DMS153 treated with DMSO at 0.1 percent for 48 hours (cell line): ENCODE measurements around the gene MINDY4.
A peak's percentile ranks its signal among the peaks of the same experiment; 100 is the strongest.
"Not testable (repeated sequence)": the region's sequence is repeated elsewhere in the genome, so short reads cannot be mapped to it uniquely, and the experiment has no call there.

ENCODE experiments used
- DNase-seq: peaks from one replicate; lab custom pipeline; 2025; ENCODE audit not compliant: unreplicated experiment; lab: John Stamatoyannopoulos, UW

MINDY4 gene

DNA sequence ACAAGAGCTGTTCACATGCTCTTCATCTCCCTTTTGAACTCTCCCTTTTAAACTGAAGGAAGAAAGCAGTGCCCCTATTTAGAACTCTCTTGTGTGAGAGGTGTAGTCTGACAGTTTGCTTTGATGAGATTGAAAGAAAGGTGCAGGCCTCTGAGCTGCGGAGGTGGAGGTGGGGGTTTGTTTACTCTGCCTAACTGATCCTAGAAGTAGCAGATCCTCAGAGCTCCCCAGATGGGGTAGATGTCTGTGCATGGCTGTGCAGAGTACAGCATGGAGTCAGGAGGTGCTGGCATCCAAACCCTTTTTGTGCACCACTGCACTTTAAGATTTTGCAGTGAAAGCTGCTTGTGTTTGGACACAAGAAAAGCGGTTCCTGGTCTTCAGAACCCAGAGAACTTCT, 58.3 kb downstream of the MINDY4 start:
- DNase-seq = no peak

DNA sequence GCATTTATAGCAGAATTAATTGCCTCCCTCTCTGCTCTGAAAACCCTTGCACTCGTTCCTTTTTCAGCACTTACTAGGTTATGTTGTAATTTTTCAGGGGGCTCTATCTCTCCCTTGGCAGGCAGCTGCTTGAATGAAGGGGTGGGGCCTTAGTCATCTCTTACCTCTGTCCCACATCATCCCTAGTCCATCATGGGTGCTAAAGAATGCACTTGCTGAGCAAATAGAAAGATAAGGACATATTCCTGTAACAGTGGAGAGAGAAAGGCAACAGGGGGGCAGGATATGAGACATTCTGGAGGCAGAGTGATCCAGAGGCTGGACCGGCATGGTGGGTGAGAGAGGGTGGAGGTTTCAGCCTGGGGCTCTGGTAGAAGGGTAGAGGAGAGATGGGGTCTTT, 60.0 kb downstream of the MINDY4 start:
- DNase-seq = no peak

- DNase-seq = no peak
These were observed 60.7 kb downstream of the MINDY4 start for GRCh38 chr7:30831936-30832335.

GRCh38 chr7:30834017-30834674, 62.9 kb downstream of the MINDY4 start:
- DNase-seq = not testable (repeated sequence)

DNA sequence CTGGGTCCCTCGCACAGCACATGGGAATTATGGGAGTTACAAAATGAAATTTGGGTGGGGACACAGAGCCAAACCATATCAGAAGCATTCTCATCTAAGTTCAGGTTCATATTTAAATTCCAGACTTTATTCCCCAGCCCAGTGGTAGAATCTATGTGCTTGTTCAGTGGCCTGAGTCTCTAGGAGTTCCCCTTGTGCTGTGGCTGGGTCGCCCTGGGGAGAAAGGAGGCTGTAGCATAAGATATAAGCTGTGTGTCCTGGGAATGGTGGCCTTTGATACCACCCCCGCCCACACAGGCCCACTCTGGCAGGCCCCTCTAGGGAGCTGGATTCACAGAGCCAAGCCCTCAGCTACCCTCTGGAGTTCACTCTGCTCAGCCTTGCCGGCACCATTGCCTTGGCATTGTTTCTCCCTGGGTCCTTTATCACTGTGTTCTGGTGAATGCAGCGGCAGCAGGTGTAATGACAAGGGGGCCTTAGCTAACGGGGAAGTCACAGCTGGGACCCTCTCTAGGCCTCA, 64.2 kb downstream of the MINDY4 start:
- no peak for DNase-seq

DNA sequence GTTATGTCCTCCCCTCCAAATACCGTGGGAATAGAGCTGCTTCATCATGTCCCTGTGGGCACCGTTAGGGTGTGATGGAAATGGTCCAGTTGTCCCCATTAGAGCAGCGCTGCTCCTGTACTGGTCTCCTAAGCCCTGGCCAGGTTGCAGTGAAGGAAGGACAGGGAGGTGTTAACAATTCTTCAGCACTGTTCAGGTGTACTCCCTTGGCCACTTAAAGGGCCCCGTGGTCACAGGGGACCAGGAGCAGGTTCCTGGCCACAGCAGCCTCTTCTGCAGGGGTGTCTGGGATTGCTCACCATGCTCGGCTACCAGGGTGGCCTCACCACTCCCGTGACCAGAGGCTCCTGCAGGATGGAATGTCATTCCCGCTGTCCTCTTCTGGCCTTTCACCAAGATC, 65.8 kb downstream of the MINDY4 start:
- no peak for DNase-seq

DNA sequence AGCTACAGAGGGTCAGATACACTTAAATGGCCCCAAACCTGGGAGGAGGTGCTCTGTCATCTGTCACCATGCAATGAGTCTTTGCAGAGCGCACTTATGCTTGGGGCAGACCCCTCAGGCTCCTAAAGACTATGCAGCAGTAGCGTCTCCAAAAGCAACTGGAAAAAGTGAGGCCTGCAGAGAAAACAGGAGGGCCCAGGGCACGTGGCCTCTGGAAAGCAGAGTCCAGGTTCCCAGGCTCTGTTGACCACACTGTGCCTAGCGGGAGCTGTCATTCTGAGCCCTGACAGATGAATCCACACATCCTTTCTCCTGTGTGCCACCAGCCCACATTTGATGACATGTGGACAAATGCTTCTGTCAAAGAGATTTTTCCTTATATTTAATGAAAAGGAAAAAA, 66.4 kb downstream of the MINDY4 start:
- no peak for DNase-seq

DNA sequence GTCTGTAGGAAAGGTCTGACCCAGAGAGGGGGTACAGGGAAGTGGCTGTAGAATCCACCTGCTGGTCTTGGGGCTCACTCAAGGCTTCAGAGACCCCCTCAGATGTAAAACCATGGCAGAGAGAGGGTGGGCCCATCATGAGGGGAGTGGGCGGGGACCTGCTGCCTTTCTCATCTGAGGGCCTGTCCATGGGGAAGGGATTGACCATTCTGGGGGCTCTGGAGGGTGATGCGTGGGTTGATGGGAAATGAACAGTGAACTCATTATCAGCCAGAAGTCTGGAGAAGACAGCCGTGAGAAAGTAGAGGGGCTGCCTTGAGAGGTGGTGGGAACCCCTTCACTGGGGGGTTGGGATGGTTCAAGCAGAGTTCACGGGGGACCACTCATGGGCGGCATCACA, 66.8 kb downstream of the MINDY4 start:
- DNase-seq = no peak

- no peak for DNase-seq
These were observed 69.2 kb downstream of the MINDY4 start for GRCh38 chr7:30840141-30841024.

DNA sequence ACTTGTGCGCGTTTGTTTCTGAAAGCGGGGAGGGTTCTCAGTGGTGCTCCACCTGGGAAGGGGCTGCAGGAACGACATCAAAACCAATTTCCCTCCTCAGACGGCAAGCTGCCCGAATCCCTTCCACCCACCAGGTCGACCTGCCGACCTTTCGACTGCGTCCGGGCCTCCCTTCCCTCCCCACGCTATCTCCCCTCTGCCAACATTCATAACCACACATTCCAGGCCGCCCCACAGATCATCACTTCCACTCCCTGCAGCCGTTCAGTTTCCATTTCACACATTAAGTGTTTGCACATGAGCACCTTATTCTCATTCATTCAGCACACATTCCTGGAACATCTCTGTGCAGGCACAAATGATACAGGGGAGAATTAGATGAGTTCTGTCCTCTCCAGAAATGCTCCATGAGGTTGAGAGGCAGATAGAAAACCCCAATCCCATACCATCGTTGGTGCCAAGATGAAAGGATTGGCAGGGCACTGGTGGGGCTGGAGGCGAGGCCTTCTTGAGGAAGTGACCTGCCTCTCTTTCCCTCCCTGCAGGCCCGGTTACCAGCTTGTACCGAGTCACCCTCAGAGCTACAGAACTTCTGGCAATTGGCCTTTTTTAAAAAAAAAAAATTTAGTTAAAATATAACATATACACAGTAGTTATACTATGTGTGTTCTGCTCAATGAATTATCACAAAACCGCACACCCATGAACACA, 70.0 kb downstream of the MINDY4 start:
- DNase-seq = no peak

GRCh38 chr7:30841801-30842541, 70.8 kb downstream of the MINDY4 start:
- no peak for DNase-seq

DNA sequence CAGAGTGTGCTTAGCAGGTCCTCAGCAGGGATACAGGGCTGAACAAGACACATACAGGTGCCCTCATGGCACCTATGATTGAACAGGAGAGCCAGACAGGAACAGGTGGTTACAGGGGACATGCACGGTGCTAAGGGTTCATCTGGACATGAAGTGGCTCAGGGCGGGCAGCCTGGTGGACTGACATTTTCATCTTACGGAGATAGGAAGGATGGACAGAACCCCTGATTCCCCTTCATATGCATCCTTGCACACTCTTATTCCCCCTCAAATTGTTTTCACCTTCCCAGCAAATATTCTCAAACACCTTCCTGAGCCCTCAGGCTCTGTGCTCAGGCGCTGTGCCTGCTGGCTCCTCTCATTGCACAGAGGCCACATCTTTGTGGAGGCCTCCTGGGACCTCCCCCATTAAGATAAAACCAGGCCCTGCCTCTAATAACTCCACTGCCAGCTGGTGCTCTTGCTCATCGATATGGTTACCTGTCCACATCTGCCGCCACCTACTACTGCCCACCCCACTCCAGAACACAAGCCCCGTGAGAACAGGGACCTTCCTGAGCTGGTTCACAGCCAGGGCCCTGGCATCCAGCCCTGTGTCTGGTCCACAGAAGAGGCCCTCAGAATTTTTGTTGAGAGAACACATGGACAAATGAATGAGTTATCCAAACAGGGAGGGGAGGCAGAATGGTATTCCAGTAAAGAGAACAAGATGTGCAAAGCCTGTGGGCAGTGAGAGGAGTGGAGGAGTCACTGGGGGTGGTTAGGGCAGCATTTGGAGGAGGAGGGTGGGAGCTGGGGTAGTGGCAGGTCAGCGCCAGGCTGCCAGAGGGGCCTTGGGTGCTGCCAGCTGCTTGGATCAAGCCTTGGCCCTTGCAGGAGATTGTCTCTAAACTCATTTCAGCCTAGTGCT, 71.6 kb downstream of the MINDY4 start:
- DNase-seq = no peak

DNA sequence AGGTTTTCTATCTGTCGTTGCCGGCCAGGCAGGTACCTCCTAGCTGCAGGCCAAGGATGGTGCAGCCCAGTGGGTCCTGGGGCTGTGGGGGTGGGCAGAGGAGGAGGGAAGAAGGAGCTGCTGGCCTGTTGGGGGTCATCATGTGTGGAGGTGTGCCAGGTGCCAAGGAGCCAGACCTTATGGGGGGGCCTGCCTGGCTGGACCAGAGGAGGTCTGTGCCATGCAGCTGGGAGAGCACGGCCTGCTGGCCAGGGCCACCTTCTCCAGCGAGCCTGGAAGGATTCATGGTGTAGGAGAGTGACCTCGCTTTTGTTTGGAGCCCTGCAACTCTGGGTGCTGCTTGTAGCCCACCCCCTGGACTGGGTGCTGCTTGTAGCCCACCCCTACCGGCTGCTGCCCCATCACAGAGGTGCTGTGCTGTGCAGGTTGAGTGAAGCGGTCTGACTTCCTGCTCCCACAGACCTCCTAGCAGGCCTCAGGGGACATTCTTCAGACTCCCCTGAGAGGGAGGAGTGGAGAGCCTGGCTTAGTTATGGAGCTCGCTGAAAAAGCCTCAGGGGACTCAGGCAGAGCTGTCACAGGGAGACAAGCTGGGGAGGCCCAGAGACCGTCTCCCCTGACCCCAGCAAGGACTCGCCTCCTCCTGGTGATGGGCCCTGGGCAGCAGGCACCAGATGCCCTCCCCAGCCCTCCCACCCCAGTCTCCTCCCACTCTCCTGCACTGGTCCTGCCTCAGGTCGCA, 72.7 kb downstream of the MINDY4 start:
- DNase-seq = peak; percentile 13

DNA sequence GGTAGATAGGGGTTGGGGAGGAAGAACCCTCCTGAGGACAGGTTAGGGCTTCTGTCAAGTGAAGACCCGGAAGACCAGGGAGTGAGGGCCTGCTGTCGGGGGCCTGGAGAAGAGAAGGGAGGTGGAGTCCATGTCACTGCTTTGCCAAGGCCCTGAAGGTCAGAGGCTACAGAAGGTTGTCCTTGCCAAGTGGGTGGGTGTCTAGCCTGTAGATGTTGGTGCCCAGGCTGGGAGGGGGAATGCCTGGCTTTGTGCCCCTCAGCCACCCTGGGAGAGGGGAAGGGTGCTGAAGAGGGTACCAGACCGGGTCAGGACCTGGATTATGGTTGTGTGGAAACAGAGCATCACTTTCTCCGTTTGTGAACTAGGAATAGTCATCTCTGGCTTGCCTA, 73.3 kb downstream of the MINDY4 start:
- DNase-seq = no peak

DNA sequence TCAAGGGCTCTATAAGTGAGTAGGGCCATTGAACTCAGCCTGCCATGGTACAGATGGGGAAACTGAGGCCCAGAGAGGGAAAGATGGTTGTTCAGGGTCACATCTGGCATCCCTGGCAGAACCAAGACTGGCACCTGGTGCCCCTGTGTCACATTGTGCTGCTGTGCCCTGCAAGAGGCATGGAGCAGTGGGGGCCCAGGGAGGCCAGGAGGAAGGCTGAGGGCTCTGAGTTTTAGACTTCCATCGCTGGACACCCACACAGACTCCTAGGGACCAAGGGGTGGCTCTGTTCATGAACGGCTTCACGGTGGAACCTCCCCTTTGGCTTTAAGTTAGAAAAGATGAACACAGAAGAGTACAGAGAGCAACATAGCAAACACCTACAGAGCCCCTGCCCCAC, 73.7 kb downstream of the MINDY4 start:
- no peak for DNase-seq

GRCh38 chr7:30845426-30846135, 74.4 kb downstream of the MINDY4 start:
- DNase-seq = no peak

GRCh38 chr7:30846378-30846777, 75.2 kb downstream of the MINDY4 start:
- DNase-seq = no peak

DNA sequence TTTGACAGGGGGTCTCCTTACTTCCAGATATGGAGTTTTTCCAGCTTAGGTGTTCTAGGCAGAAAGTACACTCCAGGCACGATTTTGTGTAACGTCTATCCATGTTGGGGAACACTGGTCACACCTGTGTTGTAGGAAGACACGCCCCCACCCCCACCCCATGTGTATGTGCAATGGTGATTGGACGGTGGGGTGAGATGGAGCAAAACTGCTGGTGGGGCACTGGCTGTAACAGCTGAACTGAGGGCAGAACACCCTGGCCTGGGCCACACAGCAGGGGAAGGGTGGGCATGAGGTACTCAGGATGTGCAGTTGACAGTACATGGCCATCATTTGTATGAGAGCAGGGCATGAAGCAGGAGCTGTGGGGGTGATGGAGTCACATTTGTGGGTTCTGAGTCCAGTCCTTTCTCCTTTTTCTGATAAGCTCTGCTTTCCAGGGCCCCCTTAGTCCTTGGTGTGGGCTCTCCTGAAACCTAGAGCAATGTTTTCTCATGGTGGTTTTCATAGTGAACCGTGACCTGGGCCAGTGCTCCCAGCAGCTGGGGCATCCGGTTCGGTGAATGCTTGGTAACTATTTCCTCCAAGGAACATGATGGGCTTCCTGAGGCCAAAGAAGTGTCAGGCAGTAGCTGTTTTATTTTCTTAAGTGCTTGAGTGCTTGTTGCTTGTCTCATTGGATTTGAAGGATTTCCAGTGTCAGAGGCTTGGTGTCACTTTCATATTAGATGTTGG, 77.1 kb downstream of the MINDY4 start:
- no peak for DNase-seq
